ENCODE data around the gene RPN2.

DNA sequence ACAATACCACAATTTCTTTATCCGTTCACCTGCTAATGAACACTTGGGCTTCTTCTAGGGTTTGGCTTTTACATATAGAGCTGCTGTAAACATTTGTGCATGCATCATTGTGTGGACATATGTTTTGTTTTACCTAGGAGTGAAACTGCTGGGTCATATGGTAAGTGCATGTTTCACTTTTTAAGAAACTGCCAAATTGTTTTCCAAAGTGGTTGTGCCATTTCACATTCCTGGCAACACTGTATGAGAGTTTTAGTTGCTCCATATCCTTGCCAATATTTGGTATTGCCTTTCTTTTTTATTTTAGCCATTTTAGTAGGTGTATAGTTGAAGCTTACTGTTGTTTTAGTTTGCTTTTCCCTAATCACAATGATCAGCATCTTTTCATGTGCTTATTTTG lies 14.1 kb upstream of the RPN2 start:
- no peak for TF ChIP-seq JUND (IDR thresholded peaks at IDR 0.05; ENCODE audit: low read depth, low read length)
- TF ChIP-seq POU2F2 (IDR thresholded peaks at IDR 0.05; ENCODE audit: borderline replicate concordance, low read depth, low read length), result no peak
- no peak for TF ChIP-seq EGR1 (IDR thresholded peaks at IDR 0.05; ENCODE audit: borderline replicate concordance in 1 of 2, low read depth in 2 of 2, low read length in 2 of 2)
- TF ChIP-seq, protein P1, sequence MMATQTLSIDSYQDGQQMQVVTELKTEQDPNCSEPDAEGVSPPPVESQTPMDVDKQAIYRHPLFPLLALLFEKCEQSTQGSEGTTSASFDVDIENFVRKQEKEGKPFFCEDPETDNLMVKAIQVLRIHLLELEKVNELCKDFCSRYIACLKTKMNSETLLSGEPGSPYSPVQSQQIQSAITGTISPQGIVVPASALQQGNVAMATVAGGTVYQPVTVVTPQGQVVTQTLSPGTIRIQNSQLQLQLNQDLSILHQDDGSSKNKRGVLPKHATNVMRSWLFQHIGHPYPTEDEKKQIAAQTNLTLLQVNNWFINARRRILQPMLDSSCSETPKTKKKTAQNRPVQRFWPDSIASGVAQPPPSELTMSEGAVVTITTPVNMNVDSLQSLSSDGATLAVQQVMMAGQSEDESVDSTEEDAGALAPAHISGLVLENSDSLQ (IDR thresholded peaks at IDR 0.05), result no peak
- TF ChIP-seq CBX3 (IDR thresholded peaks at IDR 0.05; ENCODE audit: borderline replicate concordance, low read depth), result no peak
